NT2/D1 (cell line): Measurements from ENCODE around the gene ELF1.

Experiments
- SUZ12 ChIP-seq: IDR thresholded peaks from 2 replicates; pipeline ENCODE4 v1.6.1; 2011; ENCODE audit not compliant: insufficient read length, insufficient read depth; ENCODE audit errors: extremely low read depth
- YY1 ChIP-seq: IDR thresholded peaks from 2 replicates; pipeline ENCODE4 v1.6.1; 2011; ENCODE audit not compliant: insufficient read length, insufficient read depth
- ZNF274 ChIP-seq: IDR thresholded peaks from 2 replicates; pipeline ENCODE4 v1.6.1; 2011; ENCODE audit warnings: mild to moderate bottlenecking, low read depth, low read length

GRCh38 chr13:40996426-40997092, 22.6 kb downstream of the ELF1 start:
- TF ChIP-seq YY1 (no peak), ZNF274 (no peak), SUZ12 (no peak)
